ENCODE data around the gene PIEZO1. TPM values are rescaled to one million over a fixed set of nuclear protein-coding genes. Genes with fewer than 3 reads are reported as not detected.

PIEZO1 gene
- total and polyA plus RNA-seq, 2 experiments from 2014 or later = 30.4 to 70.1 TPM

DNA sequence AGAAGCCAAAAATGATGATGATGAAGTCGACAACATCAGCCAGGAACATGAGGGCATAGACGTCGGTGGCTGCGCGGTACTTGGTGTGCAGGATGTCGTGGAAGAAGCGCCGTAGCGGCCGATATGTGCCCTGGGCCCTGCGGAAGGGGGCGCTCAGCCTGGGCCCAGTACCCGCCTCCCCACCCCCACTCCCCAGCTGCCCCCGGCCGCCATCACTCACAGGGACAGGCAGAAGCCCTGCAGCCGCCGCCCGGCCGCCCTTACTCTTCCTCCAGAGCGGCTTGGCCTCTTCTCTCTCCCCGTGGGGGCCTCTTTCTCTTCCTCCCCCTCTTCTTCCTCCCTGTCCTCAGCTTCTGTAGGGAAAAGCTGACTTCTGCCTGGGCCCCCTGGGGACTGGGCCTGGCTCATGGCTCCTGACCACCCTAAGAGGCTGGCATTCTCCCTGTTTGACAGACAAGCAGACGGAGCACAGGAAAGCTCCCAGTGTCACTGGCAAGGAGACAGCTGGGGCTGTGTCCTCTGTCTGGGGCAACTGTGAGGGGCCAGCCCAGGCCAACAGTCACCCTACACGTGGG lies 64.5 kb downstream of the PIEZO1 start (continued):
- no peak for TF ChIP-seq ZNF114 (CRISPR knock-in tag; IDR thresholded peaks at IDR 0.05)
- TF ChIP-seq JUNB (IDR thresholded peaks at IDR 0.05; ENCODE audit: unreplicated experiment) = no peak
- TF ChIP-seq EZH2phosphoT487 (IDR thresholded peaks at IDR 0.05; ENCODE audit: unreplicated experiment) = no peak

DNA sequence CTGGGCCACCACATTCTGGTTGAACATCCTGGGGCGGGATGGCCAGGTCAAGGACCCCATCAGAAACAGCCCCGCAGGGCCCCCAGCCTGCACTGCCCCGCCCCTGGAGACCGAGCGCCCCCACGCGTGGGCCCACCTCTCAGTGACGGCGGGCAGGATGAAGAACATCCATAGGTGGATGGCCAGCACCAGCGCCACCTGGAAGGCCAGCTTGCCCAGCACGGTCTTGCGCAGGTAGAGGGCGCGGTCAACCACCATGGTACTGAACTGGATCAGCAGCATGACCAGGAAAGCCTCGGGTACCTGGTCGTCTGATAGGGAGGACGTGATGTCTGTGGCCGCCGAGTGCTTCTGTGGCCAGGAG lies 65.1 kb downstream of the PIEZO1 start:
- no peaks in the 10 kb centered on the region for H3K79me2 ChIP-seq (replicated peaks; ENCODE audit: insufficient read depth)
- H3K9me2 ChIP-seq (ENCODE audit: insufficient read depth) = no peaks in the 10 kb centered on the region
- H3K4me3 ChIP-seq = no peak overlapping the region
- no peaks in the 10 kb centered on the region for H3F3A ChIP-seq (replicated peaks; ENCODE audit: low read depth)
- H4K20me1 ChIP-seq (replicated peaks; ENCODE audit: insufficient read depth) = no peaks in the 10 kb centered on the region
- no peak overlapping the region for H3K4me2 ChIP-seq
- no peak overlapping the region for H3K27ac ChIP-seq (ENCODE audit: low read depth)
- no peak for ATAC-seq
- no peaks in the 10 kb centered on the region for H3K36me3 ChIP-seq (ENCODE audit: insufficient read depth)
- no peaks in the 10 kb centered on the region for H3K27me3 ChIP-seq (ENCODE audit: insufficient read depth)
- Mint-ChIP-seq H3K27me3 (ENCODE audit: insufficient read depth, low read depth, poor library complexity) (peaks cover 15% of the 10 kb centered on the region), H3K4me3 (no peak overlapping the region), H3K4me1 (no peaks in the 10 kb centered on the region), H3K36me3 (ENCODE audit: low read depth) (peaks cover 34% of the 10 kb centered on the region), H3K27ac (no peak overlapping the region), H3K9me3 (no peaks in the 10 kb centered on the region)
- TF ChIP-seq EZH2 (IDR thresholded peaks at IDR 0.05; ENCODE audit: low read depth, unreplicated experiment) = no peak
- TF ChIP-seq STAT1 (IDR thresholded peaks at IDR 0.05; ENCODE audit: unreplicated experiment) = no peak
- TF ChIP-seq, protein P1, sequence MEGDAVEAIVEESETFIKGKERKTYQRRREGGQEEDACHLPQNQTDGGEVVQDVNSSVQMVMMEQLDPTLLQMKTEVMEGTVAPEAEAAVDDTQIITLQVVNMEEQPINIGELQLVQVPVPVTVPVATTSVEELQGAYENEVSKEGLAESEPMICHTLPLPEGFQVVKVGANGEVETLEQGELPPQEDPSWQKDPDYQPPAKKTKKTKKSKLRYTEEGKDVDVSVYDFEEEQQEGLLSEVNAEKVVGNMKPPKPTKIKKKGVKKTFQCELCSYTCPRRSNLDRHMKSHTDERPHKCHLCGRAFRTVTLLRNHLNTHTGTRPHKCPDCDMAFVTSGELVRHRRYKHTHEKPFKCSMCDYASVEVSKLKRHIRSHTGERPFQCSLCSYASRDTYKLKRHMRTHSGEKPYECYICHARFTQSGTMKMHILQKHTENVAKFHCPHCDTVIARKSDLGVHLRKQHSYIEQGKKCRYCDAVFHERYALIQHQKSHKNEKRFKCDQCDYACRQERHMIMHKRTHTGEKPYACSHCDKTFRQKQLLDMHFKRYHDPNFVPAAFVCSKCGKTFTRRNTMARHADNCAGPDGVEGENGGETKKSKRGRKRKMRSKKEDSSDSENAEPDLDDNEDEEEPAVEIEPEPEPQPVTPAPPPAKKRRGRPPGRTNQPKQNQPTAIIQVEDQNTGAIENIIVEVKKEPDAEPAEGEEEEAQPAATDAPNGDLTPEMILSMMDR (conservative IDR thresholded peaks at IDR 0.05; ENCODE audit: low read depth in 2 of 2) = no peak
- TF ChIP-seq ZNF114 (CRISPR knock-in tag; IDR thresholded peaks at IDR 0.05) = no peak
- no peak for TF ChIP-seq EZH2phosphoT487 (IDR thresholded peaks at IDR 0.05; ENCODE audit: unreplicated experiment)
- TF ChIP-seq, protein P2, sequence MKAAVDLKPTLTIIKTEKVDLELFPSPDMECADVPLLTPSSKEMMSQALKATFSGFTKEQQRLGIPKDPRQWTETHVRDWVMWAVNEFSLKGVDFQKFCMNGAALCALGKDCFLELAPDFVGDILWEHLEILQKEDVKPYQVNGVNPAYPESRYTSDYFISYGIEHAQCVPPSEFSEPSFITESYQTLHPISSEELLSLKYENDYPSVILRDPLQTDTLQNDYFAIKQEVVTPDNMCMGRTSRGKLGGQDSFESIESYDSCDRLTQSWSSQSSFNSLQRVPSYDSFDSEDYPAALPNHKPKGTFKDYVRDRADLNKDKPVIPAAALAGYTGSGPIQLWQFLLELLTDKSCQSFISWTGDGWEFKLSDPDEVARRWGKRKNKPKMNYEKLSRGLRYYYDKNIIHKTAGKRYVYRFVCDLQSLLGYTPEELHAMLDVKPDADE (IDR thresholded peaks at IDR 0.05) = no peak
- no peak for TF ChIP-seq ZNF331 (CRISPR knock-in tag; IDR thresholded peaks at IDR 0.05; ENCODE audit: low read depth)
- TF ChIP-seq, protein P3, sequence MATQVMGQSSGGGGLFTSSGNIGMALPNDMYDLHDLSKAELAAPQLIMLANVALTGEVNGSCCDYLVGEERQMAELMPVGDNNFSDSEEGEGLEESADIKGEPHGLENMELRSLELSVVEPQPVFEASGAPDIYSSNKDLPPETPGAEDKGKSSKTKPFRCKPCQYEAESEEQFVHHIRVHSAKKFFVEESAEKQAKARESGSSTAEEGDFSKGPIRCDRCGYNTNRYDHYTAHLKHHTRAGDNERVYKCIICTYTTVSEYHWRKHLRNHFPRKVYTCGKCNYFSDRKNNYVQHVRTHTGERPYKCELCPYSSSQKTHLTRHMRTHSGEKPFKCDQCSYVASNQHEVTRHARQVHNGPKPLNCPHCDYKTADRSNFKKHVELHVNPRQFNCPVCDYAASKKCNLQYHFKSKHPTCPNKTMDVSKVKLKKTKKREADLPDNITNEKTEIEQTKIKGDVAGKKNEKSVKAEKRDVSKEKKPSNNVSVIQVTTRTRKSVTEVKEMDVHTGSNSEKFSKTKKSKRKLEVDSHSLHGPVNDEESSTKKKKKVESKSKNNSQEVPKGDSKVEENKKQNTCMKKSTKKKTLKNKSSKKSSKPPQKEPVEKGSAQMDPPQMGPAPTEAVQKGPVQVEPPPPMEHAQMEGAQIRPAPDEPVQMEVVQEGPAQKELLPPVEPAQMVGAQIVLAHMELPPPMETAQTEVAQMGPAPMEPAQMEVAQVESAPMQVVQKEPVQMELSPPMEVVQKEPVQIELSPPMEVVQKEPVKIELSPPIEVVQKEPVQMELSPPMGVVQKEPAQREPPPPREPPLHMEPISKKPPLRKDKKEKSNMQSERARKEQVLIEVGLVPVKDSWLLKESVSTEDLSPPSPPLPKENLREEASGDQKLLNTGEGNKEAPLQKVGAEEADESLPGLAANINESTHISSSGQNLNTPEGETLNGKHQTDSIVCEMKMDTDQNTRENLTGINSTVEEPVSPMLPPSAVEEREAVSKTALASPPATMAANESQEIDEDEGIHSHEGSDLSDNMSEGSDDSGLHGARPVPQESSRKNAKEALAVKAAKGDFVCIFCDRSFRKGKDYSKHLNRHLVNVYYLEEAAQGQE (IDR thresholded peaks at IDR 0.05; ENCODE audit: unreplicated experiment) = no peak
- TF ChIP-seq POLR2AphosphoS5 (IDR thresholded peaks at IDR 0.05; ENCODE audit: low read depth) = no peak
- no peak for TF ChIP-seq NANOG (IDR thresholded peaks at IDR 0.05; ENCODE audit: borderline replicate concordance)
- no peak for TF ChIP-seq JUNB (IDR thresholded peaks at IDR 0.05; ENCODE audit: unreplicated experiment)
- no peak for TF ChIP-seq CREB1 (CRISPR knock-in tag; IDR thresholded peaks at IDR 0.05; ENCODE audit: low read depth)
- TF ChIP-seq, protein P4, sequence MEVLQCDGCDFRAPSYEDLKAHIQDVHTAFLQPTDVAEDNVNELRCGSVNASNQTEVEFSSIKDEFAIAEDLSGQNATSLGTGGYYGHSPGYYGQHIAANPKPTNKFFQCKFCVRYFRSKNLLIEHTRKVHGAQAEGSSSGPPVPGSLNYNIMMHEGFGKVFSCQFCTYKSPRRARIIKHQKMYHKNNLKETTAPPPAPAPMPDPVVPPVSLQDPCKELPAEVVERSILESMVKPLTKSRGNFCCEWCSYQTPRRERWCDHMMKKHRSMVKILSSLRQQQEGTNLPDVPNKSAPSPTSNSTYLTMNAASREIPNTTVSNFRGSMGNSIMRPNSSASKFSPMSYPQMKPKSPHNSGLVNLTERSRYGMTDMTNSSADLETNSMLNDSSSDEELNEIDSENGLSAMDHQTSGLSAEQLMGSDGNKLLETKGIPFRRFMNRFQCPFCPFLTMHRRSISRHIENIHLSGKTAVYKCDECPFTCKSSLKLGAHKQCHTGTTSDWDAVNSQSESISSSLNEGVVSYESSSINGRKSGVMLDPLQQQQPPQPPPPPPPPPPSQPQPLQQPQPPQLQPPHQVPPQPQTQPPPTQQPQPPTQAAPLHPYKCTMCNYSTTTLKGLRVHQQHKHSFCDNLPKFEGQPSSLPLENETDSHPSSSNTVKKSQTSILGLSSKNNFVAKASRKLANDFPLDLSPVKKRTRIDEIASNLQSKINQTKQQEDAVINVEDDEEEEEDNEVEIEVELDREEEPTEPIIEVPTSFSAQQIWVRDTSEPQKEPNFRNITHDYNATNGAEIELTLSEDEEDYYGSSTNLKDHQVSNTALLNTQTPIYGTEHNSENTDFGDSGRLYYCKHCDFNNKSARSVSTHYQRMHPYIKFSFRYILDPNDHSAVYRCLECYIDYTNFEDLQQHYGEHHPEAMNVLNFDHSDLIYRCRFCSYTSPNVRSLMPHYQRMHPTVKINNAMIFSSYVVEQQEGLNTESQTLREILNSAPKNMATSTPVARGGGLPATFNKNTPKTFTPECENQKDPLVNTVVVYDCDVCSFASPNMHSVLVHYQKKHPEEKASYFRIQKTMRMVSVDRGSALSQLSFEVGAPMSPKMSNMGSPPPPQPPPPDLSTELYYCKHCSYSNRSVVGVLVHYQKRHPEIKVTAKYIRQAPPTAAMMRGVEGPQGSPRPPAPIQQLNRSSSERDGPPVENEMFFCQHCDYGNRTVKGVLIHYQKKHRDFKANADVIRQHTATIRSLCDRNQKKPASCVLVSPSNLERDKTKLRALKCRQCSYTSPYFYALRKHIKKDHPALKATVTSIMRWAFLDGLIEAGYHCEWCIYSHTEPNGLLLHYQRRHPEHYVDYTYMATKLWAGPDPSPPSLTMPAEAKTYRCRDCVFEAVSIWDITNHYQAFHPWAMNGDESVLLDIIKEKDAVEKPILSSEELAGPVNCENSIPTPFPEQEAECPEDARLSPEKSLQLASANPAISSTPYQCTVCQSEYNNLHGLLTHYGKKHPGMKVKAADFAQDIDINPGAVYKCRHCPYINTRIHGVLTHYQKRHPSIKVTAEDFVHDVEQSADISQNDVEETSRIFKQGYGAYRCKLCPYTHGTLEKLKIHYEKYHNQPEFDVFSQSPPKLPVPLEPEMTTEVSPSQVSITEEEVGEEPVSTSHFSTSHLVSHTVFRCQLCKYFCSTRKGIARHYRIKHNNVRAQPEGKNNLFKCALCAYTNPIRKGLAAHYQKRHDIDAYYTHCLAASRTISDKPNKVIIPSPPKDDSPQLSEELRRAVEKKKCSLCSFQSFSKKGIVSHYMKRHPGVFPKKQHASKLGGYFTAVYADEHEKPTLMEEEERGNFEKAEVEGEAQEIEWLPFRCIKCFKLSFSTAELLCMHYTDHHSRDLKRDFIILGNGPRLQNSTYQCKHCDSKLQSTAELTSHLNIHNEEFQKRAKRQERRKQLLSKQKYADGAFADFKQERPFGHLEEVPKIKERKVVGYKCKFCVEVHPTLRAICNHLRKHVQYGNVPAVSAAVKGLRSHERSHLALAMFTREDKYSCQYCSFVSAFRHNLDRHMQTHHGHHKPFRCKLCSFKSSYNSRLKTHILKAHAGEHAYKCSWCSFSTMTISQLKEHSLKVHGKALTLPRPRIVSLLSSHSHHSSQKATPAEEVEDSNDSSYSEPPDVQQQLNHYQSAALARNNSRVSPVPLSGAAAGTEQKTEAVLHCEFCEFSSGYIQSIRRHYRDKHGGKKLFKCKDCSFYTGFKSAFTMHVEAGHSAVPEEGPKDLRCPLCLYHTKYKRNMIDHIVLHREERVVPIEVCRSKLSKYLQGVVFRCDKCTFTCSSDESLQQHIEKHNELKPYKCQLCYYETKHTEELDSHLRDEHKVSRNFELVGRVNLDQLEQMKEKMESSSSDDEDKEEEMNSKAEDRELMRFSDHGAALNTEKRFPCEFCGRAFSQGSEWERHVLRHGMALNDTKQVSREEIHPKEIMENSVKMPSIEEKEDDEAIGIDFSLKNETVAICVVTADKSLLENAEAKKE (CRISPR knock-in tag; IDR thresholded peaks at IDR 0.05) = no peak
- H2AFZ ChIP-seq = no peak overlapping the region
- DNase-seq (ENCODE audit: low spot score) = no peak
- no peaks in the 10 kb centered on the region for H3K4me1 ChIP-seq (ENCODE audit: insufficient read depth)

All from GM23338 (cell line).